NCI-H69 (cell line): ENCODE measurements around the gene HTRA1.
A peak's percentile ranks its signal among the peaks of the same experiment; 100 is the strongest.

Experiments used
- DNase-seq: peaks from one replicate; lab custom pipeline; 2025; lab: John Stamatoyannopoulos, UW

HTRA1 gene

DNA sequence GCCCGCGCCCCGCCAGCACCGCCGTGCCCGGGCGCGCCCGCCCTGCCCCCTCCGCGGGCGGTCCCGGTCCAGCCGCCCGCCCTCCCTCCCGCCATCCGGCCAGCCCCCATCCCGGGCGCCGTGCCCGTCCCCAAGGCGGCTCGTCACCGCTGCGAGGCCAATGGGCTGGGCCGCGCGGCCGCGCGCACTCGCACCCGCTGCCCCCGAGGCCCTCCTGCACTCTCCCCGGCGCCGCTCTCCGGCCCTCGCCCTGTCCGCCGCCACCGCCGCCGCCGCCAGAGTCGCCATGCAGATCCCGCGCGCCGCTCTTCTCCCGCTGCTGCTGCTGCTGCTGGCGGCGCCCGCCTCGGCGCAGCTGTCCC, at the start of gene HTRA1:
Gene HTRA1 (plus strand): TSS at position 187 of the 362 bp plus-strand sequence. CDS start 100 bp downstream, at position 287.
- peak; percentile 59 for DNase-seq

DNA sequence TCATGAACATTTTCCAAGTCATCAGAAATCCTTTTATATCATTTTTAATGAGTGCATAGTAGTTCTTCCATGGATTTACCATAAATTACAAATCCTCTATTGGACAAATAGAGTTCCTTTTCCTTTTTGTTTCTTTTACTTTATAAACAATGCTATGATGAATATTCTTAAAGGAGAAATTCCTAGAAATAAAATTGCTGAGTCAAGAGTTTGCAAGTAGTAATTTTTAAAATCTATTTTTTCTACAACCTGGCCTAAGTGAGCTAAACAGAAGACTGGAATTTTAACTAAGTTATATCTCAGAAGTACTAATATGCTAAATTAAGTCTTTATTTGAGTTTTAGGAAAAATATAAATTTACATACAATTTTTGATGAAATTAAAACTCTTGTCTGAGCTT, 48.0 kb upstream of the HTRA1 start:
- no peak for DNase-seq

GRCh38 chr10:122417667-122418066, 43.7 kb upstream of the HTRA1 start:
- DNase-seq, result no peak

DNA sequence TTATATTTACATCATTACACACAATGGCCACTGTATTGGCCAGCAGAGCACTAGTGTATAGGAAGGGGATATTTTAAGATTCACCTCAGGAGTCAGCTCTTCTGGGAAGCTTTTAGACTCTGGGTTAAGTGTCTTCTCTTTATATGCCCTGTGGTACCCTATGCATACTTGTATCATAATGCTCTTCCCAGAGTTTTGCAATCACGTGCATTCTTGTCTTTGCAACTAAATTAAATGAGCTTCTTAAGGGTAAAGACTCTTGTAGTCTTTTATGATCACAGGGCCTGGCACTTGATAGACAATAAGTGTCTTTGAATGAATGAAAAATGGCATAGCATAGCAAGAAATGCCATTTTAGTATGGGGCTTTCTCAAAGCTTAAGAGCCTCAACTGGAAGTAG, 42.3 kb upstream of the HTRA1 start:
- DNase-seq, result no peak

- no peak for DNase-seq
Observed at GRCh38 chr10:122419876-122420623, 41.3 kb upstream of the HTRA1 start.

- DNase-seq, result no peak
Observed at GRCh38 chr10:122420624-122421007, 40.7 kb upstream of the HTRA1 start.

DNA sequence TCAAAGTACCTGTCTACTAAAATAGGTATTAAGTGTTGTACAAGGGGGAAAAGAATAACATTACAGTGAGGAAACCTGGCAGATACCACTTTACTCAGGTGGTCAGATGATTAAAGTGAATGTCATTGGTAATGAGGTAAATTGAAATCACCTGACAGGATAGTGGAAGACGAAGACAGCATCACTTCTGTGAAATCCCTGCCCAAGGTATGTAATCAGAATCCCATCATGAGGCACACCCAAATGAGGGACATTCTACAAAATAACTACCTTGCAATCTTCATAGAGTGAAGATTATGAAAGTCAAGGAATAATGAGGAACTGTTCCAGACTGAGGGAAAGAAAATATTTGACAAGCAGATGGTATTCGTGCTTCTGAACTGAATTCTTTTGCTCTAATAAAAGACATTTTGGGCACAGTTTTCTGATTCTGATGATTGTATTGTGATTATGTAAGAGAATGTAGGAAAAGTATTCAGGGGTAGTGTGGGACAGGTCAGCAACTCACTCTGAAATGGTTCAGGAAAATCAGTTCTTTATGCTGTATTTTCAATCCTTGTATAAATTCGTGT, 40.2 kb upstream of the HTRA1 start:
- no peak for DNase-seq

- no peak for DNase-seq
Observed at GRCh38 chr10:122421742-122422141, 39.6 kb upstream of the HTRA1 start.

- DNase-seq, result no peak
Observed at GRCh38 chr10:122422266-122422989, 38.9 kb upstream of the HTRA1 start.

GRCh38 chr10:122424059-122424458, 37.3 kb upstream of the HTRA1 start:
- DNase-seq, result no peak

- no peak for DNase-seq
Observed at GRCh38 chr10:122426829-122427228, 34.5 kb upstream of the HTRA1 start.

- DNase-seq, result no peak
Observed at GRCh38 chr10:122427280-122427679, 34.1 kb upstream of the HTRA1 start.

DNA sequence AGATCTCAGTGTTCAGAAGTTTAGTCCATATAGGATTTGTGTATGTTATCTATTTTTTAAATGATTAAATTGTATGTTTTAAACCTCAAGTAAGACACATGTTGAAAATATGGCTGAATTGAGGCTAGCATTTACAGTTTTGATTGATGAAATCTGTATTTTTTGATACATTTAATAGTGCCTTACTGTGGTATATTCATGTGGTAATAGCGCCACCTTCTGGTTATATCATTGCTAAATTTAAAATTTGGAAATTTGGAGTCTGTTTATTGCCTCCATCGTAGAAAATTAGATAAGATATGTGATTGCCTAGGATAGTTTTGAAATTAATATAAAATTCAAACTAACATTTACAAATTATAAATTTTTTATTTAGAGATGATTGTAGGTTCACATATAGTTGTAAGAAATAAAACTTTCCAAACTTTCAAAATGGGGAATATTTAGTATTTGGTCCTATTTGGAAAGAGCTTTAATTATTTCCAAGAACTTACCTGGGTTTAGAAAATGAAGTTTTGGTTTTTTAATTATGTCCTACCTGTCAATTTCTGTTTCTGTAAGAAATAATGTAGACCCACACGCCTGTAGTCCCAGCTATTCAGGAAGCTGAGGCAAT, 26.0 kb upstream of the HTRA1 start:
- DNase-seq, result peak; percentile 46

GRCh38 chr10:122441961-122442360, 19.4 kb upstream of the HTRA1 start:
- peak; percentile 1 for DNase-seq

- no peak for DNase-seq
Observed at GRCh38 chr10:122445469-122445868, 15.9 kb upstream of the HTRA1 start.

- DNase-seq, result peak; percentile 4
Observed at GRCh38 chr10:122445904-122446303, 15.4 kb upstream of the HTRA1 start.

GRCh38 chr10:122446668-122447423, 14.5 kb upstream of the HTRA1 start:
- peak; percentile 54 for DNase-seq

DNA sequence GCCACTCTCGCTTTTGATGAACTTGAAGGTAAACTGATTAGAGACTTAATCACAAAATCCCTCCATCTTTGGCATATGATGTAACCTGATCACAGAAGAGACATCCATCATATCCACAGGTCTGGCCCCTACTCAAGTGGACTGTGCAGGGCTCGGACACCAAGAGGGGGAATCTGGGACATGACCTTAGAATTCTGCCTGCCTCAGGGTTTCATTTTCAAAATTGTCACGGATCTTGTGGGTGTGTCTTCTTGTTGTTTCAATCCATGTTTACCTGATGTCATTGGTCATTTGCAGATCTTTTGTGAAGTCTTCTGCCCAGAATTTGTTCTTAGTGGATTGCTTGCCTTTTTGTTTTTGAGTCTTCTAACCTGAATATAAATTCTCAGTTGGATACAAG, 12.8 kb upstream of the HTRA1 start:
- DNase-seq, result no peak

- no peak for DNase-seq
Observed at GRCh38 chr10:122449153-122449552, 12.2 kb upstream of the HTRA1 start.

GRCh38 chr10:122450353-122450990, 10.9 kb upstream of the HTRA1 start:
- no peak for DNase-seq

DNA sequence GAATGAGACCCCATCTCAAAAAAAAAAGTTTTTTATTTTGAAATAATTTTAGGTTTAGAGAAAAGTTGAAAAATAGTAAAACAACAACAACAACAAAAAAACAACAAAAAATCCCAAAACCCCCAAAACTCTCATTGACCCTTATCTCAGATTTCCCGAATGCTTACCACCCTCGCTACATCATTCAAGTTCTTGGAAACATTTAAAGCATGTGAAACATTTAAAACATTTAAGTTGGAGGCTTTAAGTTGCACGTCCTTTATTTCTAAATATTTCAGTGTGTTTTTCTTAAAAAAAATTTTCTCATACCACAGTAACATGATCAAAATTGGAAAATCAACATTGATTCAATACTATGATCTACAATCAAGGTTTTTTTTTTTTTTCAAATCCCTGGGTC, 7.3 kb upstream of the HTRA1 start:
- DNase-seq, result no peak
